Body of pancreas (tissue), 4 donors: Measurements from ENCODE around the gene OR2A25. TPM values are rescaled to one million over a fixed set of nuclear protein-coding genes. Genes with fewer than 3 reads are reported as not detected.

Experiments used
- ATAC-seq: fragments of 150-250 bp; one replicate; pipeline ENCODE4 v1.9.1; 2016
- DNase-seq, 4 donors: peaks; one replicate each; pipeline ENCODE4 v3.0.0-alpha.2; 2019
- H3K27ac ChIP-seq, 4 donors: fragments of 200-600 bp; sonication (generic); 1 replicate in 3 of 4; 2 replicates in 1 of 4; pipeline versions ENCODE4 v1.5.1 to v1.6.1; 2016 to 2019; ENCODE audit warnings: mild to moderate bottlenecking in 1 of 4, mixed read lengths in 1 of 4, moderate library complexity in 1 of 4
- H3K27me3 ChIP-seq, 2 donors: fragments of 200-600 bp; sonication (generic); one replicate each; pipeline ENCODE4 v1.6.0; 2016; ENCODE audit warnings: mild to moderate bottlenecking in 1 of 2
- H3K36me3 ChIP-seq, 2 donors: fragments of 200-600 bp; sonication (generic); replicated peaks in 1 of 2; 2 replicates each; pipeline ENCODE4 v1.5.1; 2016; ENCODE audit warnings: low read depth in 2 of 2; ENCODE audit not compliant: insufficient read depth in 1 of 2
- H3K4me1 ChIP-seq: fragments of 200-600 bp; sonication (generic); one replicate; pipeline ENCODE4 v1.6.0; 2016
- H3K4me3 ChIP-seq, 2 donors: fragments of 200-600 bp; sonication (generic); 1 replicate in 1 of 2; 2 replicates in 1 of 2; pipeline ENCODE4 v1.5.1; 2016 to 2019
- H3K9me3 ChIP-seq, 3 donors: fragments of 200-600 bp; sonication (generic); 1 replicate in 2 of 3; 2 replicates in 1 of 3; pipeline ENCODE4 v1.5.1; 2016
- POLR2A ChIP-seq, 3 donors: fragments of 450-650 bp; IDR thresholded peaks; one replicate each; pipeline ENCODE4 v1.6.1; 2016; ENCODE audit warnings: antibody characterized with exemption in 3 of 3, mild to moderate bottlenecking in 2 of 3
- WGBS, 2 donors: methylation state at CpG; one replicate each; pipeline ENCODE4 v1.1.5; 2017; 5-methylcytosine and 5-hydroxymethylcytosine counted together
- intact Hi-C: fragments of 100-400 bp; cut with DNase I; formaldehyde crosslinking; loops from one replicate; pipeline ENCODE4 v1.15.1; 2023
- total RNA-seq, 2 donors: library from RNA; depleted of rRNA; stranded (reverse); fragments of >200 nt; gene quantifications; one replicate each; pipeline ENCODE4 v1.1.0, GENCODE V29; 2016
- TF ChIP-seq, protein P1 (sequence below), 7 experiments: fragments of 450-650 bp in 4 of 7; fragments of 200-600 bp in 3 of 7; sonication (generic) in 3 of 7; IDR thresholded peaks; one replicate each; pipeline ENCODE4 v1.5.1; 2016 to 2019; ENCODE audit warnings: antibody characterized with exemption in 7 of 7

Gene OR2A25
- total RNA-seq, 2 donors from 2014 or later = not detected

DNA sequence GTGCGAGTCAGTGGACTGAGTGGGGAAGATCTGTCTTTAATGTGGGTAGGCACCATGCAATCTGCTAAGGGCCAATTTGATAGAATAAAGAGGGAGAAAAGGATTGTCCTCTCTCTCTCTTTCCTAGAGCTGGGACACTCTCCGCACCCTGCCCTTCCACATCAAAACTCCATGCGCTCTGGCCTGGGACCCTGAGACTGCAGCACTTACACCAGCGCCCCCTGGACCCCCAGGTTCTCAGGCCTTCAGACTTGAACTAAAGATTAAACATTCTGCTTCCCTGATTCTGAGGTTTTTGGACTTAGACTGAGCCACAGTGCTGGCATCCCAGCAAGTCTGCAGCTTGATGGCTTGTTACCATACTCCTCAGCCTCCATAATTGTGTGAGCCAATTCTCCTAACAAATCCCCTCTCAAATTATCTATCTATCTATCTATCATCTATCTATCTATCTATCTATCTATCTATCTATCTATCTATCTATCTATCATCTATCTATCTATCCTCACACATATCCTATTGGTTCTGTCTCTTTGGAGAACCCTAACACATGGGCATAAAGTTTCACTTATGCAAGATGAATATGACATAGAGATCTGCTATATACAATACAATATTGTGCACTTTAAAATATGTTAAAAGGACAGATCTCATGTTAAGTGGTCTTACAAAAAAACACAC lies 43.3 kb upstream of the OR2A25 start:
- Histone ChIP-seq H3K4me1 (no peaks in the 10 kb centered on the region), H3K27me3 (no peaks in the 10 kb centered on the region), H3K36me3 (no peaks in the 10 kb centered on the region), H3K27ac (no peak overlapping the region), H3K4me3 (no peak overlapping the region), H3K9me3 (no peaks in the 10 kb centered on the region)
- intact Hi-C loops = no loop called here
- DNase-seq (no peak), ATAC-seq (no peak)
- TF ChIP-seq, protein P1, sequence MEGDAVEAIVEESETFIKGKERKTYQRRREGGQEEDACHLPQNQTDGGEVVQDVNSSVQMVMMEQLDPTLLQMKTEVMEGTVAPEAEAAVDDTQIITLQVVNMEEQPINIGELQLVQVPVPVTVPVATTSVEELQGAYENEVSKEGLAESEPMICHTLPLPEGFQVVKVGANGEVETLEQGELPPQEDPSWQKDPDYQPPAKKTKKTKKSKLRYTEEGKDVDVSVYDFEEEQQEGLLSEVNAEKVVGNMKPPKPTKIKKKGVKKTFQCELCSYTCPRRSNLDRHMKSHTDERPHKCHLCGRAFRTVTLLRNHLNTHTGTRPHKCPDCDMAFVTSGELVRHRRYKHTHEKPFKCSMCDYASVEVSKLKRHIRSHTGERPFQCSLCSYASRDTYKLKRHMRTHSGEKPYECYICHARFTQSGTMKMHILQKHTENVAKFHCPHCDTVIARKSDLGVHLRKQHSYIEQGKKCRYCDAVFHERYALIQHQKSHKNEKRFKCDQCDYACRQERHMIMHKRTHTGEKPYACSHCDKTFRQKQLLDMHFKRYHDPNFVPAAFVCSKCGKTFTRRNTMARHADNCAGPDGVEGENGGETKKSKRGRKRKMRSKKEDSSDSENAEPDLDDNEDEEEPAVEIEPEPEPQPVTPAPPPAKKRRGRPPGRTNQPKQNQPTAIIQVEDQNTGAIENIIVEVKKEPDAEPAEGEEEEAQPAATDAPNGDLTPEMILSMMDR (IDR thresholded peaks at IDR 0.05) = no peak
- no peak for TF ChIP-seq POLR2A (IDR thresholded peaks at IDR 0.05)
- 53 to 72% methylated on average over 4 of the region's 4 CpGs for whole genome bisulfite sequencing, 2 donors

GRCh38 chr7:144027070-144027469 lies 42.5 kb upstream of the OR2A25 start:
- DNase-seq (no peak), ATAC-seq (no peak)
- WGBS, 2 donors = 2 to 4% methylated on average over 3 of the region's 3 CpGs
- Histone ChIP-seq H3K36me3 (no peaks in the 10 kb centered on the region), H3K4me3 (no peak overlapping the region), H3K9me3 (no peaks in the 10 kb centered on the region), H3K27ac (no peak overlapping the region), H3K27me3 (no peaks in the 10 kb centered on the region), H3K4me1 (no peaks in the 10 kb centered on the region)
- TF ChIP-seq, protein P1 (IDR thresholded peaks at IDR 0.05) = peak in 6 of 7 experiments; percentile 25 to 65 (median 54)
- no peak for TF ChIP-seq POLR2A (IDR thresholded peaks at IDR 0.05)
- intact Hi-C loops = no loop called here

DNA sequence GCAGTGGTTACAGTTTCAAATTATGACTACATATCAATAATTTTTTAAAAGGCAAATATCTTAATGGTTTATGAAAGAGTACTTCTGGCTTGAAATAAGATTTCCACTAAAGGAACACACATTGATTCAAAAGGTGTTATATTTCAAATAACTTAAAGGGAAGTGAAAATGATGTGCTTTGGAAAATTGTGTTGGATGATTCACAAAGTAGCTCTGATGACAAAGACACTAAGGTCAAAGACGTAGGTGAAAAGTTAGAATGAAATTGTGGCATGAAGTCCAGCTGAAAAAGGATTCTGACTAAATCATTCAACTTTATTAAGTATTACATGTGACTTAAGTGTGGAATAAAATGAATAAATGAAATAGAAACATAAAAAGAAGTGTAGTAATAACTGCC lies 41.6 kb upstream of the OR2A25 start:
- intact Hi-C loops = no loop called here
- Histone ChIP-seq H3K27me3 (no peaks in the 10 kb centered on the region), H3K4me3 (no peak overlapping the region), H3K4me1 (no peaks in the 10 kb centered on the region), H3K27ac (no peak overlapping the region), H3K36me3 (no peaks in the 10 kb centered on the region), H3K9me3 (no peaks in the 10 kb centered on the region)
- WGBS, 2 donors = 67% methylated on average over 1 of the region's 1 CpG
- TF ChIP-seq, protein P1 (IDR thresholded peaks at IDR 0.05) = no peak
- no peak for TF ChIP-seq POLR2A (IDR thresholded peaks at IDR 0.05)
- ATAC-seq (no peak), DNase-seq (no peak)

- Histone ChIP-seq H3K4me1 (no peaks in the 10 kb centered on the region), H3K36me3 (no peaks in the 10 kb centered on the region), H3K9me3 (no peaks in the 10 kb centered on the region), H3K27ac (no peak overlapping the region), H3K4me3 (no peak overlapping the region), H3K27me3 (no peaks in the 10 kb centered on the region)
- intact Hi-C loops = no loop called here
- DNase-seq (no peak), ATAC-seq (no peak)
- 79 to 80% methylated on average over 3 of the region's 3 CpGs for WGBS, 2 donors
- TF ChIP-seq, protein P1 (IDR thresholded peaks at IDR 0.05) = no peak
- no peak for TF ChIP-seq POLR2A (IDR thresholded peaks at IDR 0.05)
Observed at GRCh38 chr7:144028547-144028946, 41.1 kb upstream of the OR2A25 start.

- no peaks in the 10 kb centered on the region for H3K27me3 ChIP-seq
- H3K9me3 ChIP-seq = no peaks in the 10 kb centered on the region
- H3K4me3 ChIP-seq = no peak overlapping the region
- 81 to 85% methylated on average over 5 of the region's 5 CpGs for WGBS, 2 donors
- ATAC-seq (no peak), DNase-seq (no peak)
- H3K4me1 ChIP-seq = peaks cover 3% of the 10 kb centered on the region
- no peaks in the 10 kb centered on the region for H3K36me3 ChIP-seq
- TF ChIP-seq POLR2A (IDR thresholded peaks at IDR 0.05) = no peak
- TF ChIP-seq, protein P1 (IDR thresholded peaks at IDR 0.05) = no peak
- intact Hi-C loops = no loop called here
- H3K27ac ChIP-seq = no peak overlapping the region
Observed at GRCh38 chr7:144032516-144032915, 37.1 kb upstream of the OR2A25 start.
